Measurements from ENCODE around the gene AHRR.

- TF ChIP-seq CTCF (conservative IDR thresholded peaks at IDR 0.05; ENCODE audit: low read depth in 2 of 2), result no peak
- TF ChIP-seq EZH2 (IDR thresholded peaks at IDR 0.05; ENCODE audit: low read depth, unreplicated experiment), result no peak
- no peak for TF ChIP-seq EZH2phosphoT487 (IDR thresholded peaks at IDR 0.05; ENCODE audit: unreplicated experiment)
- no peak for TF ChIP-seq POLR2AphosphoS5 (IDR thresholded peaks at IDR 0.05; ENCODE audit: low read depth)
- TF ChIP-seq CREB1 (CRISPR knock-in tag; IDR thresholded peaks at IDR 0.05; ENCODE audit: low read depth), result no peak
- TF ChIP-seq ZNF331 (CRISPR knock-in tag; IDR thresholded peaks at IDR 0.05; ENCODE audit: low read depth), result no peak
- TF ChIP-seq JUNB (IDR thresholded peaks at IDR 0.05; ENCODE audit: unreplicated experiment), result no peak
- TF ChIP-seq ETS1 (IDR thresholded peaks at IDR 0.05), result no peak
- TF ChIP-seq REST (IDR thresholded peaks at IDR 0.05; ENCODE audit: unreplicated experiment), result no peak
- no peak for TF ChIP-seq NANOG (IDR thresholded peaks at IDR 0.05; ENCODE audit: borderline replicate concordance)
- no peak for TF ChIP-seq ZNF462 (CRISPR knock-in tag; IDR thresholded peaks at IDR 0.05)
- TF ChIP-seq STAT1 (IDR thresholded peaks at IDR 0.05; ENCODE audit: unreplicated experiment), result no peak
- no peak for TF ChIP-seq ZNF114 (CRISPR knock-in tag; IDR thresholded peaks at IDR 0.05)
Measured at GRCh38 chr5:447501-447900, 126.0 kb downstream of the AHRR start.
